NCI-H2107 treated with DMSO at 0.1 percent for 48 hours (cell line): ENCODE data around the gene CCNQ.

ENCODE experiments used
- DNase-seq: peaks from one replicate; lab custom pipeline; 2025; ENCODE audit not compliant: unreplicated experiment; lab: John Stamatoyannopoulos, UW

The CCNQ gene

DNA sequence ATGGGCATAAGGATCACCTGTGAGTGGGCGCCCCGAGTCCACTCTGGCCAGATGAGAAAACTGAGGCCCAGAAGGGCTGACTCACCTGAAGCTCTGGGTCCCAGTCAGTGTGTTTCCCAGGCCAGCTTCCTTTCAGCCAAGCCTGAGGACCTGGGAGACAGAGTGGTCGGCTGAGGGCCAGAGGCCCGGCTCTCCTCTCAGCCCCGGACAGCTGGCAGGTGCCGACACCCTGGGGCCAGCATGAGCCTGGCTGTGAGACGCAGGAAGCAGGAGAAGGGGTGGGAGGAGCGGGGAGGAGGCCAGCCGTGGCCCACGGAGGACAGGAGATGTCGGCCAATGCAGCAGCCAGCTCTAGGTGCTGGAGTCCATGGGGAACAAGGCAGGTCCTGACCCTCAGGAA, 52.6 kb downstream of the CCNQ start:
- DNase-seq: no peak

- no peak for DNase-seq
Observed at GRCh38 chrX:153544727-153545126, 54.2 kb downstream of the CCNQ start.

DNA sequence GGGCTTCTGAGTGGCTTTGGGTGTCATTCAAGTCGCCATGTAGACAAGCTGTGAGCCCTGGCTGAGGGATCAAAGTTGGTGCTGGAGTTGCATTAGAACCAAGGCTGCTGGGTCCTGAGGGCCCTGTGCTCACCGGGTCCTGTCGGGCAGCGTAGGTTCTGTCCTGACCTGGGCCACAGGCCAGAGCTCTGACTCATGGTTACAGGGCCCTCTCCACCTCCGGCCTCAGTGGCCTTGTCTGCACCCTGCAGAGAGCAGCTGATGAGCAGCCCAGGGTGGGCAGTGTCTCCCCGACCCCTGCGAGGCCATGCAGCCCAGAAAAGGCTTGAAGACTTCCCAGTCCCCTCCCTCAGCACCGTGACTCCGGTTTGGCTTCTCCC, 59.0 kb downstream of the CCNQ start:
- no peak for DNase-seq

DNA sequence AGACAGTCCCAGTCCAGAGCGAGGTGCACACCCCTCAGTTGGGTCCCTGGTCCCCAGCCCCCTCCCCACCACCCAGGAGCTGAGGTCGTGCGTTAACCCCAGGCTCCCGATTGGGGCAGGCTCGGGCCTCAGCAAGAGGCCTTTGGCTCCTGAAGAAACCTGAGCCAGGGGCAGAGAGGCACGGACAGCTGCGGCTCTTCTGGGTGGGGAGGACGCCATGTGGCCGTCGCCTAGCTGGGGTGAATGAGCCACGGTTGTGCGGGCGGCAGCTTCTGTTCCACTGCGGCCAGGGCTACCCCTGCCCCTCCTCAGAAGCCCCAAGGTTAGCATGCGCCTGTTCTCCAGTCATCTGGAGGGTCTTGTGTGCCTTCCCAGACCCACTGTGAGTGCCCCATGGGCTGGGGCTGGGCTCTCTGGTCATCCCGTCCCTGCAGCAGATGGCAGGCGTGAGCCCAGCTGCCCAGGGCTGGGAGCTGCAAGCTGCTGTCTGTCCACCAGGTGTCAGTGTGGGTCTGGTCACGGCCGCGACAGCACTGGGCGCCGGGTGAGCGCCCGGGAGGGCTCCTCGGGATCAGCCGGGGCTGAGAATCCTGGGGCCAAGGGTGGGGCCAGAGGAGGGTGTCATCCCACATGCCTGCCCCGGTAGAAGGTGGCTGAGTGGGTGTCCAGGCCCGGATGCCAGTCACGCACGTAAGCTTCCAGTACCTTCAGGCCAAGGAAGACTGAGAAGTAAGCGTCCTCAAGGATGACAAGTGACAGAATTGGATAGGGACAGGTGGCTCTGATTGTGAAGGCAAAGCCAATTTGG, 59.6 kb downstream of the CCNQ start:
- no peak for DNase-seq

DNA sequence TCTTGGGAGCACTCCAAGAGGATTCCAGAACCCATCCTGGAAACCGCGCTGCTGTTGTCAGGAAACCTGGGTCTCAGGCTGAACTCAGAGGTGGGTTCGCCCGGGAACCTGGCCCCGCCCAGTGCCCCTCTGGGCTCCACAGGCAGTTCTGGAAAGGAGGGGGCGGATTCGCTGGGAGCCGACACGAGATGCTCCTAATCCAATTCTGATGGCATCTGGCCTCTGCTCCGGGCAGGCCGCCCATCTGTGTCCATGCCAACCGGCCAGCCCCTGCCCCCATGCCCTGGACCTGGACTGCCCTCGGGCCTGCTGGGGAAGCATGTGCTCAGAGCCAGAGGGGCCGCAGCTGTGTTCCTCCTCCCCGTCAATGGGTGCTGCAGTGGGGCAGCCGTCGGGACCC, 60.5 kb downstream of the CCNQ start:
- DNase-seq: no peak
